HepG2 (cell line): ENCODE measurements around the gene UQCRHL. TPM values are rescaled to one million over a fixed set of nuclear protein-coding genes. Genes with fewer than 3 reads are reported as not detected.

ENCODE experiments used
- AGO1 ChIP-seq: fragments of 200-400 bp; formaldehyde crosslinking; IDR thresholded peaks from 2 replicates; pipeline ENCODE4 v1.6.1; 2017; ENCODE audit warnings: mild to moderate bottlenecking, low read depth, low read length, moderate library complexity; ENCODE audit not compliant: poor library complexity, severe bottlenecking
- ARNT2 ChIP-seq: sonication (generic); formaldehyde crosslinking; IDR thresholded peaks from 2 replicates; pipeline ENCODE4 v1.8.0; 2022; ENCODE audit warnings: mild to moderate bottlenecking, low read depth, missing genetic modification reagents, moderate library complexity
- BCL3 ChIP-seq: sonication (generic); formaldehyde crosslinking; IDR thresholded peaks from 2 replicates; pipeline ENCODE4 v1.5.1; 2020; ENCODE audit warnings: mild to moderate bottlenecking, missing genetic modification reagents, moderate library complexity
- NFAT5 ChIP-seq: sonication (generic); formaldehyde crosslinking; IDR thresholded peaks from 2 replicates; pipeline ENCODE4 v1.4.0; 2020; ENCODE audit warnings: missing genetic modification reagents
- SATB2 ChIP-seq: sonication (generic); formaldehyde crosslinking; IDR thresholded peaks from 2 replicates; pipeline ENCODE4 v1.5.0; 2020; ENCODE audit warnings: missing genetic modification reagents
- TEAD2 ChIP-seq: sonication (generic); formaldehyde crosslinking; IDR thresholded peaks from 2 replicates; pipeline ENCODE4 v1.9.0; 2021; ENCODE audit warnings: missing genetic modification reagents
- ZNF121 ChIP-seq: sonication (generic); formaldehyde crosslinking; IDR thresholded peaks from 2 replicates; pipeline ENCODE4 v1.5.0; 2020; ENCODE audit warnings: mild to moderate bottlenecking, missing genetic modification reagents
- ZNF24 ChIP-seq: fragments of 450-650 bp; IDR thresholded peaks from 2 replicates; pipeline ENCODE4 v1.6.1; 2017; ENCODE audit warnings: antibody characterized with exemption, mild to moderate bottlenecking
- ZNF282 ChIP-seq: fragments of 450-650 bp; IDR thresholded peaks from 2 replicates; pipeline ENCODE4 v1.6.1; 2018; ENCODE audit not compliant: partially characterized antibody
- ZNF556 ChIP-seq: sonication (generic); formaldehyde crosslinking; IDR thresholded peaks from 2 replicates; pipeline ENCODE4 v1.4.0; 2020; ENCODE audit warnings: mild to moderate bottlenecking, missing genetic modification reagents, borderline replicate concordance
- ZNF614 ChIP-seq: IDR thresholded peaks from 2 replicates; pipeline ENCODE4 v1.6.1; 2018; ENCODE audit warnings: missing biosample characterization, missing genetic modification reagents, inconsistent platforms, borderline replicate concordance
- ZNF629 ChIP-seq: sonication (generic); formaldehyde crosslinking; conservative IDR thresholded peaks from 2 replicates; pipeline ENCODE4 v1.5.0; 2020; ENCODE audit warnings: missing genetic modification reagents
- polyA plus RNA-seq, 8 experiments: library from polyadenylated mRNA; depleted of rRNA in 3 of 8; stranded (reverse) in 7 of 8; unstranded in 1 of 8; fragments of >200 nt; fragmentation: Illumina TruSeq in 4 of 8; extraction: Trizol in 4 of 8; gene quantifications; 2 replicates each; pipeline versions ENCODE4 v1.2.1 to v1.2.3, GENCODE V29; 2011 to 2016; ENCODE audit warnings: low read depth in 4 of 8, missing spikeins in 1 of 8, mixed read lengths in 1 of 8; ENCODE audit not compliant: insufficient read depth in 1 of 8
- total RNA-seq, 5 experiments: library from RNA; depleted of rRNA; stranded (reverse); fragments of >200 nt; fragmentation: Illumina TruSeq; extraction: Trizol; gene quantifications; 2 replicates each; pipeline ENCODE4 v1.2.3, GENCODE V29; 2016; ENCODE audit warnings: low read depth in 1 of 5
- TF ChIP-seq, protein P1 (sequence below), 2 experiments: fragments of 450-650 bp in 1 of 2; sonication (generic) in 1 of 2; formaldehyde crosslinking; IDR thresholded peaks; 2 replicates each; pipeline versions ENCODE4 v1.5.0 to v1.8.0; 2020 to 2022; ENCODE audit warnings: mild to moderate bottlenecking in 1 of 2, missing genetic modification reagents in 1 of 2
- TF ChIP-seq, protein P2 (sequence below): fragments of 450-650 bp; IDR thresholded peaks from 2 replicates; pipeline ENCODE4 v1.6.1; 2017
- TF ChIP-seq, protein P3 (sequence below): sonication (generic); formaldehyde crosslinking; IDR thresholded peaks from 2 replicates; pipeline ENCODE4 v1.4.0; 2020; ENCODE audit warnings: missing genetic modification reagents, borderline replicate concordance

Gene UQCRHL
- total and polyA plus RNA-seq, 2 of the 13 experiments (the other 11 are each of a cell fraction or from before 2014, with no cell fraction given): 1.8 to 2.3 TPM

GRCh38 chr1:15802234-15802965 is 5.0 kb downstream of the UQCRHL start (continued):
- TF ChIP-seq ZNF121 (CRISPR knock-in tag) (no peak), ZNF556 (0 out of 2 replicates have a peak, but pooled peaks have one; percentile 60), ARNT2 (CRISPR knock-in tag) (no peak), ZNF282 (no peak), AGO1 (no peak), BCL3 (CRISPR knock-in tag) (no peak), ZNF614 (0 out of 2 replicates have a peak, but pooled peaks have one; percentile 21), ZNF24 (no peak), SATB2 (CRISPR knock-in tag) (no peak), ZNF629 (CRISPR knock-in tag) (no peak), NFAT5 (CRISPR knock-in tag) (no peak), TEAD2 (CRISPR knock-in tag) (no peak)
- TF ChIP-seq, protein P1, sequence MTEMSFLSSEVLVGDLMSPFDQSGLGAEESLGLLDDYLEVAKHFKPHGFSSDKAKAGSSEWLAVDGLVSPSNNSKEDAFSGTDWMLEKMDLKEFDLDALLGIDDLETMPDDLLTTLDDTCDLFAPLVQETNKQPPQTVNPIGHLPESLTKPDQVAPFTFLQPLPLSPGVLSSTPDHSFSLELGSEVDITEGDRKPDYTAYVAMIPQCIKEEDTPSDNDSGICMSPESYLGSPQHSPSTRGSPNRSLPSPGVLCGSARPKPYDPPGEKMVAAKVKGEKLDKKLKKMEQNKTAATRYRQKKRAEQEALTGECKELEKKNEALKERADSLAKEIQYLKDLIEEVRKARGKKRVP (CRISPR knock-in tag; IDR thresholded peaks at IDR 0.05): no peak
- TF ChIP-seq, protein P2, sequence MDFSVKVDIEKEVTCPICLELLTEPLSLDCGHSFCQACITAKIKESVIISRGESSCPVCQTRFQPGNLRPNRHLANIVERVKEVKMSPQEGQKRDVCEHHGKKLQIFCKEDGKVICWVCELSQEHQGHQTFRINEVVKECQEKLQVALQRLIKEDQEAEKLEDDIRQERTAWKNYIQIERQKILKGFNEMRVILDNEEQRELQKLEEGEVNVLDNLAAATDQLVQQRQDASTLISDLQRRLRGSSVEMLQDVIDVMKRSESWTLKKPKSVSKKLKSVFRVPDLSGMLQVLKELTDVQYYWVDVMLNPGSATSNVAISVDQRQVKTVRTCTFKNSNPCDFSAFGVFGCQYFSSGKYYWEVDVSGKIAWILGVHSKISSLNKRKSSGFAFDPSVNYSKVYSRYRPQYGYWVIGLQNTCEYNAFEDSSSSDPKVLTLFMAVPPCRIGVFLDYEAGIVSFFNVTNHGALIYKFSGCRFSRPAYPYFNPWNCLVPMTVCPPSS: no peak
- TF ChIP-seq, protein P3, sequence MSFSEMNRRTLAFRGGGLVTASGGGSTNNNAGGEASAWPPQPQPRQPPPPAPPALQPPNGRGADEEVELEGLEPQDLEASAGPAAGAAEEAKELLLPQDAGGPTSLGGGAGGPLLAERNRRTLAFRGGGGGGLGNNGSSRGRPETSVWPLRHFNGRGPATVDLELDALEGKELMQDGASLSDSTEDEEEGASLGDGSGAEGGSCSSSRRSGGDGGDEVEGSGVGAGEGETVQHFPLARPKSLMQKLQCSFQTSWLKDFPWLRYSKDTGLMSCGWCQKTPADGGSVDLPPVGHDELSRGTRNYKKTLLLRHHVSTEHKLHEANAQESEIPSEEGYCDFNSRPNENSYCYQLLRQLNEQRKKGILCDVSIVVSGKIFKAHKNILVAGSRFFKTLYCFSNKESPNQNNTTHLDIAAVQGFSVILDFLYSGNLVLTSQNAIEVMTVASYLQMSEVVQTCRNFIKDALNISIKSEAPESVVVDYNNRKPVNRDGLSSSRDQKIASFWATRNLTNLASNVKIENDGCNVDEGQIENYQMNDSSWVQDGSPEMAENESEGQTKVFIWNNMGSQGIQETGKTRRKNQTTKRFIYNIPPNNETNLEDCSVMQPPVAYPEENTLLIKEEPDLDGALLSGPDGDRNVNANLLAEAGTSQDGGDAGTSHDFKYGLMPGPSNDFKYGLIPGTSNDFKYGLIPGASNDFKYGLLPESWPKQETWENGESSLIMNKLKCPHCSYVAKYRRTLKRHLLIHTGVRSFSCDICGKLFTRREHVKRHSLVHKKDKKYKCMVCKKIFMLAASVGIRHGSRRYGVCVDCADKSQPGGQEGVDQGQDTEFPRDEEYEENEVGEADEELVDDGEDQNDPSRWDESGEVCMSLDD: no peak
